ENCODE measurements around the gene GP5.

DNA sequence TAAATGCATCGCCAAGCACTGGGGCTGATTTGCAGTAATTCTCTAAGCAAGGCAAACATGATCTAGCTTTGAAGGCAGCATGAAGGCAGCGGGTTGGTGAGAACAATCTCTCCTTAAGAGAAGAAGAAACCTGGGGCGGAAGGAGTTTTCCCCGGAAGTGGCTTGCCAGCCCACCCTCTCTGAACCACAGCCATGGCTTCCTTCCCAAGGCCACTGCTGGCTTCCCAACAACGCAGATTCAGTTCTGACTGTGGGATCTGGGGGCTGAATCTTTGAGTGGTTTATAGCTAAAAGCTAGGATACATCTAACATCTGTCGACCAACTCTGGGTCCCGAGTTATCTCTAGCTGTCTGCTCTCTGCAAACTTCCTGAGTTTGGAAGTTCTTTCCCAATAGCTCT lies 43.7 kb downstream of the GP5 start:
- TF ChIP-seq, protein P1, sequence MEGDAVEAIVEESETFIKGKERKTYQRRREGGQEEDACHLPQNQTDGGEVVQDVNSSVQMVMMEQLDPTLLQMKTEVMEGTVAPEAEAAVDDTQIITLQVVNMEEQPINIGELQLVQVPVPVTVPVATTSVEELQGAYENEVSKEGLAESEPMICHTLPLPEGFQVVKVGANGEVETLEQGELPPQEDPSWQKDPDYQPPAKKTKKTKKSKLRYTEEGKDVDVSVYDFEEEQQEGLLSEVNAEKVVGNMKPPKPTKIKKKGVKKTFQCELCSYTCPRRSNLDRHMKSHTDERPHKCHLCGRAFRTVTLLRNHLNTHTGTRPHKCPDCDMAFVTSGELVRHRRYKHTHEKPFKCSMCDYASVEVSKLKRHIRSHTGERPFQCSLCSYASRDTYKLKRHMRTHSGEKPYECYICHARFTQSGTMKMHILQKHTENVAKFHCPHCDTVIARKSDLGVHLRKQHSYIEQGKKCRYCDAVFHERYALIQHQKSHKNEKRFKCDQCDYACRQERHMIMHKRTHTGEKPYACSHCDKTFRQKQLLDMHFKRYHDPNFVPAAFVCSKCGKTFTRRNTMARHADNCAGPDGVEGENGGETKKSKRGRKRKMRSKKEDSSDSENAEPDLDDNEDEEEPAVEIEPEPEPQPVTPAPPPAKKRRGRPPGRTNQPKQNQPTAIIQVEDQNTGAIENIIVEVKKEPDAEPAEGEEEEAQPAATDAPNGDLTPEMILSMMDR (IDR thresholded peaks at IDR 0.05) = no peak
- TF ChIP-seq STAT6 (CRISPR knock-in tag; conservative IDR thresholded peaks at IDR 0.05; ENCODE audit: low read depth) = no peak

Measured in WTC11 (cell line).